ENCODE results near the gene CFHR4.
"Not testable (repeated sequence)": the region's sequence is repeated elsewhere in the genome, so short reads cannot be mapped to it uniquely, and the experiment has no call there.

The CFHR4 gene

GRCh38 chr1:196887515-196888239 is at the start of gene CFHR4:
TSS of gene CFHR4 (plus strand) at chr1:196888052. CDS start at chr1:196888151, 99 bp downstream.
- DNase-seq (ENCODE audit: low spot score) = no peak

GRCh38 chr1:196849613-196850492 is 38.0 kb upstream of the CFHR4 start:
- not testable (repeated sequence) for DNase-seq (ENCODE audit: low spot score)

- no peak for DNase-seq (ENCODE audit: low spot score)
Observed at GRCh38 chr1:196856053-196856452, 31.8 kb upstream of the CFHR4 start.

- no peak for DNase-seq (ENCODE audit: low spot score)
Observed at GRCh38 chr1:196857188-196857587, 30.7 kb upstream of the CFHR4 start.

- no peak for DNase-seq (ENCODE audit: low spot score)
Observed at GRCh38 chr1:196858811-196859210, 29.0 kb upstream of the CFHR4 start.

GRCh38 chr1:196860323-196860884 is 27.4 kb upstream of the CFHR4 start:
- no peak for DNase-seq (ENCODE audit: low spot score)

GRCh38 chr1:196861429-196861828 is 26.4 kb upstream of the CFHR4 start:
- DNase-seq (ENCODE audit: low spot score) = no peak

GRCh38 chr1:196866974-196867373 is 20.9 kb upstream of the CFHR4 start:
- DNase-seq (ENCODE audit: low spot score) = no peak

- DNase-seq (ENCODE audit: low spot score) = no peak
Observed at GRCh38 chr1:196873385-196873784, 14.5 kb upstream of the CFHR4 start.

- DNase-seq (ENCODE audit: low spot score) = no peak
Observed at GRCh38 chr1:196875935-196876334, 11.9 kb upstream of the CFHR4 start.

- no peak for DNase-seq (ENCODE audit: low spot score)
Observed at GRCh38 chr1:196877964-196878363, 9.9 kb upstream of the CFHR4 start.

GRCh38 chr1:196886560-196886959 is 1.3 kb upstream of the CFHR4 start:
- DNase-seq (ENCODE audit: low spot score) = not testable (repeated sequence)

- DNase-seq (ENCODE audit: low spot score) = no peak
Observed at GRCh38 chr1:196890668-196891067, 2.8 kb downstream of the CFHR4 start.

- DNase-seq (ENCODE audit: low spot score) = no peak
Observed at GRCh38 chr1:196891251-196891650, 3.4 kb downstream of the CFHR4 start.

- no peak for DNase-seq (ENCODE audit: low spot score)
Observed at GRCh38 chr1:196896355-196896754, 8.5 kb downstream of the CFHR4 start.

GRCh38 chr1:196897158-196897828 is 9.4 kb downstream of the CFHR4 start:
- DNase-seq (ENCODE audit: low spot score) = no peak

GRCh38 chr1:196902344-196902743 is 14.5 kb downstream of the CFHR4 start:
- no peak for DNase-seq (ENCODE audit: low spot score)

- no peak for DNase-seq (ENCODE audit: low spot score)
Observed at GRCh38 chr1:196910215-196910614, 22.4 kb downstream of the CFHR4 start.

- DNase-seq (ENCODE audit: low spot score) = not testable (repeated sequence)
Observed at GRCh38 chr1:196912283-196912682, 24.4 kb downstream of the CFHR4 start.

- not testable (repeated sequence) for DNase-seq (ENCODE audit: low spot score)
Observed at GRCh38 chr1:196926839-196927238, 39.0 kb downstream of the CFHR4 start.

GRCh38 chr1:196932853-196933252 is 45.0 kb downstream of the CFHR4 start:
- not testable (repeated sequence) for DNase-seq (ENCODE audit: low spot score)

- DNase-seq (ENCODE audit: low spot score) = no peak
Observed at GRCh38 chr1:196933531-196934189, 45.8 kb downstream of the CFHR4 start.
